Activated CD8-positive, alpha-beta memory T cell treated with anti-CD3 and anti-CD28 coated beads for 48 hours (primary cell): ENCODE data around the gene XYLT2.

Source experiments
- DNase-seq, 3 experiments: peaks; one replicate each; pipeline ENCODE4 v3.0.0-alpha.2; 2020; ENCODE audit warnings: low read depth in 2 of 3, low spot score in 2 of 3

XYLT2 gene

GRCh38 chr17:50348522-50349242 is 2.8 kb downstream of the XYLT2 start:
- DNase-seq: no peak

GRCh38 chr17:50349243-50349600 is 3.3 kb downstream of the XYLT2 start:
- no peak for DNase-seq

DNA sequence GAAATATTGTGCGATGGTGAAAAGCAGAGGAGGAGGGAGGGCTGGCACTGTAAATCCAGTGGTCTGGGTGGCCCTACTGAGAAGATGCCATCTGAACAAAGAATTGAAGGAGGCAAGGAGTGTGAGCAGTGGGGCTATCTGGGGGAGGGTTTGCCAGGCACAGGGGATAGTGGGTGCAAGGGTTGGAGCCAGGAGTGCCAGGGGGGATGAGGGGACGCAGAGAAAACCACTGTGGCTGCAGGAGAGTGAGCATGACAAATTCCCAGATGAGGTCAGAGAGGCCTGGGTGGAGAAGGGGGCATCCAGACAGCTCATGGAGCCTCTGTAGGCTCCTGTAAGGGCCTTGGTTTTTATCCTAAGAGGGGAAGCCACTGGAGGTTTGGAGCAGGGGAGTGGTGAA is 4.8 kb downstream of the XYLT2 start:
- no peak for DNase-seq

- no peak for DNase-seq
These were observed 6.3 kb downstream of the XYLT2 start for GRCh38 chr17:50352072-50352692.

DNA sequence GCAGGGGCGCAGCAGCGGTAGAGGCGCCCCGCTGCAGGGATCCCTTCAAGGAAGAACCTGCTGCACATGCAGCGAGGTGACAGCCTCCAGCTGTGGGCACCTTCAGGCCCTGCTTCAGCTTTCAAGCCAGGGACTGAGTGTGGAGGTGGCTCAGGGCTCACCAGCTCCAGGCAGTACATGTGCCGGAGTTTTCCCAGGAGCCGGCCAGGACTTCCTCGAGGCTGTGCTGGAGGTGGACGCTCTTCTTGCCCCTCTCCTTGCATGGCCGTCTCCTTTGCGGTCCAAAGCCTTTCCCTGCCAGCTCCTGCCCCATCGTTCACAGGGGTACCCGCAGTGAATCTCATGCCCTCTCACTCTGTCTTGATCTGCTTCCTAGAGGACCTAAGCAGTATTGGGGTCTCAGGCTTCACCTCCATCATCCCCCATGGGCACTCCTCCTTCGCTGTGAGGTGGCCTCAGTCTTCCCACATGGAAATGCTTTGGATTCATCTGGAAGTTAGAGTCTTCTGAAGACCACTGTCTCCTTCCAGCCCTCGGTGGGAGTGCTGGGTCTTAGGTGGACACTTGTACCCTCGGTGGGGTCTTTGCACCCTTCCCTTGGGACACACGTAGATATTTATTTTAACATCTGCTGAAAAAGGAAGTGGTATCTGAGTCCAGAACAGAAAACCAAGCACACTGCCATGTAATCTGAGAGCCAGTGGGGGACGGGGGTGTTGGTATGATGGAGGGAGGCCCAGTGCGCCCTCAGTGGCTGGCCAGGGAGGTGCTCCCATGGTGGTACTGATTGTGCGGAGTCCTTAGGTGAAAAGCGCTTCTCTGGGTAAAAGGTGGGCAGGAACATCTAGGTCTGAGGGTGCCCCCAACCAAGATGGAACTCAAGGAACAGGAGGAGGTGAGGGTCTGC is 7.0 kb downstream of the XYLT2 start:
- no peak for DNase-seq

GRCh38 chr17:50353600-50354195 is 7.8 kb downstream of the XYLT2 start:
- DNase-seq: no peak

DNA sequence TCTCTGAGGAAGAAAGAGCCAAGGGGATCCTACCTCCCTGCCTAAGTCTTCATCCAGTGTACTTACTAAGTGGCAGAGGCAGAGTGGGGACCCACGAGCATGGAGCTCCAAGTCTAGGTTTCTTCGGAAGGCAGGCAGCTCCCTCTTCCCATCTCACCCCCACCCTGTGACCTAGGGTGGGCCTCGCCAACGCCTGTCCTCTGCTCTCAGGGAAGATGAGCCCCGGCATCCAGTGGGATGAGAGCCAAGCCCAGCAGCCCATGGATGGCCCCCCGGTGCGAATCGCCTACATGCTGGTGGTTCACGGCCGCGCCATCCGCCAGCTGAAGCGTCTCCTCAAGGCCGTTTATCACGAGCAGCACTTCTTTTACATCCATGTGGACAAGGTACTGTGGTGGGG is 8.3 kb downstream of the XYLT2 start:
- no peak for DNase-seq

DNA sequence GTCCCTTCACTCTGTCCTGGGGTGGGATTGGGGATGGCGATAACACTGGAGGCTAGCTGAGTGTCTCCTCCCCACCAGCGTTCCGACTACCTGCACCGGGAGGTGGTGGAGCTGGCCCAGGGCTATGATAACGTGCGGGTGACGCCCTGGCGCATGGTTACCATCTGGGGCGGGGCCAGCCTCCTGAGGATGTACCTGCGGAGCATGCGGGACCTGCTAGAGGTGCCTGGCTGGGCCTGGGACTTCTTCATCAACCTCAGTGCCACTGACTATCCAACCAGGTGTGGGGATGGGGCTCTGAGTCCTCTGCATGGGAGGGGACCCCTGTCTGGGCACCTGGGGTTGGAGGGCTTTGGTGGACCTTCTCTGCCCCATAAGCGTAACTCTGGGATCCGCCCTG is 8.8 kb downstream of the XYLT2 start:
- no peak for DNase-seq

GRCh38 chr17:50355336-50355700 is 9.4 kb downstream of the XYLT2 start:
- no peak for DNase-seq

DNA sequence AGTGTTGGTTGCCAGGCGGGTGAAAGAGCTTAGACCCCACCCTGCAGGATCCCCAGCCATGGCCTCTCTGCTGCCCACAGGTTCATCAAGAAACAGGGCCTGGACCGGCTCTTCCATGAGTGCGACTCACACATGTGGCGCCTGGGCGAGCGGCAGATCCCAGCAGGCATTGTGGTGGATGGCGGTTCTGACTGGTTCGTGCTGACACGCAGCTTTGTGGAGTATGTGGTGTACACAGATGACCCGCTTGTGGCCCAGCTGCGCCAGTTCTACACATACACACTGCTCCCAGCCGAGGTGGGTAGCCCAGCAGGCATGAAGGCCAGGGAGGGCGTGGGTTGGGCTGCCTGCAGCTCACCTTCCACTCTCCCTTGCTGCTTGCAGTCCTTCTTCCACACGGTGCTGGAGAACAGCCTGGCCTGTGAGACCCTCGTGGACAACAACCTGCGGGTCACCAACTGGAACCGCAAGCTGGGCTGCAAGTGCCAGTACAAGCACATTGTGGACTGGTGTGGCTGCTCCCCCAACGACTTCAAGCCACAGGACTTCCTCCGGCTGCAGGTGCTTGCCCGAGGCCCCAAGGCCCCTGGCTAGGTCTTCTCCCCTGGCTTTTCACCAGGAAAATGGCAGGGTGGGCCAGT is 9.9 kb downstream of the XYLT2 start:
- DNase-seq: no peak

DNA sequence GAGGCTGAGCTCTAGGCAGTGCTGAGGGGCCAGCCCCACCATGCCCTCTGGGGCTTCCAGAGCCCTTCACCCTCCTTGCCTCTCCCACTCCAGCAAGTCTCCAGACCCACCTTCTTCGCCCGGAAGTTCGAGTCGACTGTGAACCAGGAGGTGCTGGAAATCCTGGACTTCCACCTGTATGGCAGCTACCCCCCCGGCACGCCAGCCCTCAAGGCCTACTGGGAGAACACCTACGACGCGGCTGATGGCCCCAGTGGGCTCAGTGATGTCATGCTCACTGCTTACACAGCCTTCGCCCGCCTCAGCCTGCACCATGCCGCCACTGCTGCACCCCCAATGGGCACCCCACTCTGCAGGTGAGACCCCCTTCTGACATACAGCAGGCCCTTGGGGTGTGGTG is 10.5 kb downstream of the XYLT2 start:
- DNase-seq: no peak

DNA sequence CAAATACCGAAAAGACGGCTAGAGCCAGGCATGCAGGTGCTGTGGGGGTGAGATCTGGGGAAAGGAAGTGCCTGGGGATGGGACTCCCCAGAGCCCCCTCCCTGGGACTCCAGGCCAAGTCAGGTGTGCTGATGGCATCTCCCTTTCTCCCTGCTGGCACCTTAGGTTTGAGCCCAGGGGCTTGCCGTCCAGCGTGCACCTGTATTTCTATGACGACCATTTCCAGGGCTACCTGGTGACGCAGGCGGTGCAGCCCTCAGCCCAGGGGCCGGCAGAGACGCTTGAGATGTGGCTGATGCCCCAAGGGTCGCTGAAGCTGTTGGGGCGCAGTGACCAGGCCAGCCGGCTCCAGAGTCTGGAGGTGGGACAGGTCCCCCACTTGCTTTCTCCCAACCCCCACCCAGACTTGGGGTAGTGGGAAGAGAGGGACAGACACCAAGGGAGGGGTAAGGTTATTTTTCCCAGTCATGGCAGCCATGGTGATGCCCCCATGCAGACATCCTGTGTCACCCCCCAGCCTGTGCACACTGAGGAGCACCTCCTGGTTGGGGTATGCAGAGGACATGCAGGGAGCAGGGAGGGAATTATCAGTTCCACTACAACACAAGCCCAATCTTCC is 11.1 kb downstream of the XYLT2 start:
- no peak for DNase-seq

- no peak for DNase-seq
These were observed 12.3 kb downstream of the XYLT2 start for GRCh38 chr17:50358177-50358576.

GRCh38 chr17:50359005-50359699 is 13.2 kb downstream of the XYLT2 start:
- DNase-seq: no peak

GRCh38 chr17:50359998-50360461 is 14.1 kb downstream of the XYLT2 start:
- DNase-seq: no peak

DNA sequence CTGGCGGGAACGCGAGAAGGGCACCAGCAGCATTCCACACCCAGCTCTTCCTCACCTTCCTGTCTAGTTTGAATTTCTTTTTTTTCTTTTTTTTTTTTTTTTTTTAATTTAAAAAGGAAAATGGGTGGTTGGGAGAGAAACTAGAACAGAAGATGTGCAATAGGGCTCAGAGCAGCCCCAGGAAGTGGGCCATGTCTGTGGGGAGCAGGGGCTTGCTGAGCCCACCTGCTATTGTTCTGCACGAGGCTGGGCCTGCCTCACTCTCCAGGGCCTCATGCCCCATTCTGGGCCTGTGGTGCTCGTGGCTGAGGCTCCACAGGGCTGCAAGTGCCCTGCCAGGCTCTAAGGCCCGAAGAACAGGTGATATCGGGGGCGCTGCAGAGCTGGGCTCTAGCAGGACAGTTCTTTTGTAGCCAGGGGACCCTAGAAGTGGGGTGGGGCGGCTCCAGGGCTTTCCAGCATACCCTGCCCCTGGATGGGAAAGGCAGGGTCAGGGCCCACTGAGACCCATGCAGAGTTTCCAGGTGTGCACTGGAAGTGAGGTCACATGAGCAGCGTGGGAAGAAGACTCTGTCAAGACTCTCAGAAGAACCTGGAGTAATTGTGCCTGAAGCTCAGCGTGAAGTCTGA is 14.7 kb downstream of the XYLT2 start:
- DNase-seq: no peak

GRCh38 chr17:50361561-50362480 is 15.9 kb downstream of the XYLT2 start:
- DNase-seq: no peak

- DNase-seq: no peak
These were observed 16.7 kb downstream of the XYLT2 start for GRCh38 chr17:50362661-50363060.
